Neural progenitor cell (in vitro differentiated cells): Measurements from ENCODE around the gene RELN. TPM values are rescaled to one million over a fixed set of nuclear protein-coding genes. Genes with fewer than 3 reads are reported as not detected.

ENCODE experiments used
- DNase-seq: peaks from one replicate; pipeline ENCODE4 v3.0.0-alpha.2; 2016; ENCODE audit warnings: low spot score
- H2AFZ ChIP-seq: fragments of 200-600 bp; sonication (generic); replicated peaks from 2 replicates; pipeline ENCODE4 v1.6.1; 2016; ENCODE audit warnings: antibody characterized with exemption
- H3F3A ChIP-seq: fragments of 200-600 bp; sonication (generic); 2 replicates; pipeline ENCODE4 v1.6.1; 2016; ENCODE audit warnings: antibody characterized with exemption, low read depth
- H3K27ac ChIP-seq: fragments of 200-600 bp; sonication (generic); 2 replicates; pipeline ENCODE4 v1.5.1; 2016; ENCODE audit warnings: mild to moderate bottlenecking
- H3K27me3 ChIP-seq: fragments of 200-600 bp; sonication (generic); 2 replicates; pipeline ENCODE4 v1.6.1; 2016; ENCODE audit warnings: mild to moderate bottlenecking, moderate library complexity
- H3K36me3 ChIP-seq: fragments of 200-600 bp; sonication (generic); 2 replicates; pipeline ENCODE4 v1.5.1; 2016
- H3K4me1 ChIP-seq: fragments of 200-600 bp; sonication (generic); 2 replicates; pipeline ENCODE4 v1.6.1; 2016; ENCODE audit warnings: mixed run types
- H3K4me2 ChIP-seq: fragments of 200-600 bp; sonication (generic); 2 replicates; pipeline ENCODE4 v1.6.1; 2016
- H3K4me3 ChIP-seq: fragments of 200-600 bp; sonication (generic); 2 replicates; pipeline ENCODE4 v1.5.1; 2016
- H3K79me2 ChIP-seq: fragments of 200-600 bp; sonication (generic); 2 replicates; pipeline ENCODE4 v1.6.1; 2016; ENCODE audit warnings: low read depth
- H3K9ac ChIP-seq: fragments of 200-600 bp; sonication (generic); 2 replicates; pipeline ENCODE4 v1.6.1; 2016
- H3K9me3 ChIP-seq: fragments of 200-600 bp; sonication (generic); 2 replicates; pipeline ENCODE4 v1.5.1; 2016; ENCODE audit warnings: low read depth
- H4K20me1 ChIP-seq: fragments of 200-600 bp; sonication (generic); 2 replicates; pipeline ENCODE4 v1.6.1; 2016; ENCODE audit warnings: low read depth
- H3K27ac Mint-ChIP-seq: 3 replicates; pipeline ENCODE4 v1.8.0; 2021; ENCODE audit warnings: mixed read lengths
- H3K27me3 Mint-ChIP-seq: 2 replicates; pipeline ENCODE4 v1.8.0; 2022; ENCODE audit warnings: low read depth, mild to moderate bottlenecking, inconsistent platforms, moderate library complexity, mixed read lengths; ENCODE audit not compliant: insufficient read depth
- H3K36me3 Mint-ChIP-seq: 3 replicates; pipeline ENCODE4 v1.8.0; 2021; ENCODE audit warnings: mixed read lengths
- H3K4me1 Mint-ChIP-seq: 3 replicates; pipeline ENCODE4 v1.8.0; 2021; ENCODE audit warnings: mixed read lengths
- H3K4me3 Mint-ChIP-seq: 3 replicates; pipeline ENCODE4 v1.8.0; 2021; ENCODE audit warnings: mild to moderate bottlenecking, moderate library complexity, mixed read lengths
- H3K9me3 Mint-ChIP-seq: 3 replicates; pipeline ENCODE4 v1.8.0; 2020; ENCODE audit warnings: mixed read lengths
- EZH2 ChIP-seq: fragments of 200-600 bp; sonication (generic); IDR thresholded peaks from 2 replicates; pipeline ENCODE4 v1.6.1; 2017; ENCODE audit warnings: antibody characterized with exemption, mild to moderate bottlenecking, moderate library complexity
- EZH2phosphoT487 ChIP-seq: fragments of 200-600 bp; sonication (generic); IDR thresholded peaks from 2 replicates; pipeline ENCODE4 v1.6.1; 2017; ENCODE audit warnings: antibody characterized with exemption
- total RNA-seq: library from RNA; depleted of rRNA; stranded (reverse); fragments of >200 nt; gene quantifications from 2 replicates; pipeline ENCODE4 v1.2.3, GENCODE V29; 2015; ENCODE audit warnings: low replicate concordance
- TF ChIP-seq, protein P1 (sequence below): fragments of 200-600 bp; sonication (generic); IDR thresholded peaks from 2 replicates; pipeline ENCODE4 v1.5.1; 2017; ENCODE audit warnings: antibody characterized with exemption, mild to moderate bottlenecking

Gene RELN
- total RNA-seq, 1 donor from 2014 or later: 0.02 TPM

DNA sequence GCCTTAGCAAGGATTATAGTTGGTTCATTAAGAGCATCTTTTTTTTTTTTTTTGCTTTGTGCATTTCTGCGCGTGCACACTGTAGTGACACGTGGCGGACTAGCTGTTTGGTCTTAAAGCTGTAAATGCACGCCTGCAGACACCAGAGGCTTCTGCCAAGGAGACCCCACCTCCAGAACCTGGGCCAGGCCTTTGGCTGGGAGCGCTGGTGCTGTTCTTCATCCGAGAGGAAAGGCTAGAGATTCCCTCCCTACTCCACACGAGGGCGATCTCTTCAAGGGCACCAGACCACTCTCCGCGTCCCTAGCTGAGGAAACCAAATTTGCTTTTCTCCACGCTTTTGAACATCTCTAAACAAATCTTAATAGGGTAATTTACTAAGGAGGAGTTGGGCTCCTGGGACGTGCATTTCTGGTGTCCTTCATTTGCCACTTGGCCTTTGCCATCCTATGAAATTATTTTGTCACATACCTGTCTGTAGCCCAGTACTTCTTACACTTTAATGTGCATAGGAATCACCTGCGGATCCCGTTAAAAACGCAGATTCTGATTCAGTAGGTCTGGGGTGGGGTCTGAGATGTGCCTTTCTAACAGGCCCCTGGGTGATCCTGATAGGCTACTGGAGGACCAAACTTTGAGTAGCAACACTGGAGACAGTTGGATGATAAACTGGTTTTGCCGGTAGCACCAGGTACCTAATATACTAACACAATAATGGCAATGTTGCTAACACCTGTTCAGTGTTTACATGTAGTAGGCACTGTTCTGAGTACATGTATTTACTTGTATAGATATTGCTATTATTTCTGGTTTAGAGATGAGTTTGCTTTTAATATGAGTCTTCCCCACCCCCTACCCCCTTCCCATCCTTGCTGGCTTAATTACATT, 542.1 kb downstream of the RELN start:
- no peak overlapping the region for H2AFZ ChIP-seq
- Mint-ChIP-seq H3K4me3 (no peak overlapping the region), H3K4me1 (peaks cover 8% of the 10 kb centered on the region), H3K9me3 (peaks cover 13% of the 10 kb centered on the region), H3K27ac (no peak overlapping the region), H3K27me3 (peaks cover 45% of the 10 kb centered on the region), H3K36me3 (no peaks in the 10 kb centered on the region)
- H3K4me2 ChIP-seq: no peak overlapping the region
- H4K20me1 ChIP-seq: peaks cover 4% of the 10 kb centered on the region
- TF ChIP-seq, protein P1, sequence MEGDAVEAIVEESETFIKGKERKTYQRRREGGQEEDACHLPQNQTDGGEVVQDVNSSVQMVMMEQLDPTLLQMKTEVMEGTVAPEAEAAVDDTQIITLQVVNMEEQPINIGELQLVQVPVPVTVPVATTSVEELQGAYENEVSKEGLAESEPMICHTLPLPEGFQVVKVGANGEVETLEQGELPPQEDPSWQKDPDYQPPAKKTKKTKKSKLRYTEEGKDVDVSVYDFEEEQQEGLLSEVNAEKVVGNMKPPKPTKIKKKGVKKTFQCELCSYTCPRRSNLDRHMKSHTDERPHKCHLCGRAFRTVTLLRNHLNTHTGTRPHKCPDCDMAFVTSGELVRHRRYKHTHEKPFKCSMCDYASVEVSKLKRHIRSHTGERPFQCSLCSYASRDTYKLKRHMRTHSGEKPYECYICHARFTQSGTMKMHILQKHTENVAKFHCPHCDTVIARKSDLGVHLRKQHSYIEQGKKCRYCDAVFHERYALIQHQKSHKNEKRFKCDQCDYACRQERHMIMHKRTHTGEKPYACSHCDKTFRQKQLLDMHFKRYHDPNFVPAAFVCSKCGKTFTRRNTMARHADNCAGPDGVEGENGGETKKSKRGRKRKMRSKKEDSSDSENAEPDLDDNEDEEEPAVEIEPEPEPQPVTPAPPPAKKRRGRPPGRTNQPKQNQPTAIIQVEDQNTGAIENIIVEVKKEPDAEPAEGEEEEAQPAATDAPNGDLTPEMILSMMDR: peak; percentile 71
- TF ChIP-seq EZH2: no peak
- peak; percentile 81 for DNase-seq
- H3K36me3 ChIP-seq: no peaks in the 10 kb centered on the region
- no peaks in the 10 kb centered on the region for H3K9me3 ChIP-seq
- no peak overlapping the region for H3K9ac ChIP-seq
- H3K27ac ChIP-seq: no peak overlapping the region
- peaks cover 11% of the 10 kb centered on the region for H3K4me1 ChIP-seq
- H3K27me3 ChIP-seq: peaks cover 73% of the 10 kb centered on the region
- H3K79me2 ChIP-seq: no peaks in the 10 kb centered on the region
- peaks cover 17% of the 10 kb centered on the region for H3F3A ChIP-seq
- no peak overlapping the region for H3K4me3 ChIP-seq

DNA sequence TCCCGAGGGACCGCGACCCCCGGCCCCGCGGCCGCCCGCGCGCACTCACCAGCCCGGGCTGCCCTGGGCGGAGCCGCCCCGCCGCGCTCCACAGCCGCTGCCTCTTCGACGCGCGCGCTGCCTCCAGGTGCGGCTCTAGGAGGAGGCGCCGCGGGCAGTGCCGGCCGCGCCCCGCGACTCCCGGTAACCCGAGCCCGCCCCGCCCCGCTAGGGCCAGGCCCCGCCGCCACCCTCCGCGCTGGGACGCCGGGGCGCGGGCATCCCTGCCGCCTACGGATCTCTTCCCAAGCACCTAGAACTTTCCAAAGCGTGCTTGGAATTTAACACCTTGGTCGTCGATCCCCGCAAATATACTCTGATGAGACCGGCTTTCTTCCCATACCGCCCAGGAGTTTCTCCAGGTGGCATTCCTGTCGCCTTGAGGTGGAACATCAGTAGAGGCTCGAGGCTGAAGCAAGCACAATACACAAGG, 543.4 kb downstream of the RELN start, which contains the start of gene SLC26A5:
Gene SLC26A5, minus strand, starts transcription at position 159 of the 472 bp plus-strand sequence. CDS start 24,693 bp downstream, outside the sequence.
- Histone ChIP-seq H2AFZ (peak within 1 kb of the TSS; percentile 64), H3K4me3 (peak within 1 kb of the TSS; percentile 50), H3F3A (peaks cover 17% of the 10 kb centered on the region), H3K4me2 (peak within 1 kb of the TSS; percentile 81), H3K9ac (no peak within 1 kb of the TSS), H4K20me1 (peaks cover 4% of the 10 kb centered on the region), H3K4me1 (peaks cover 11% of the 10 kb centered on the region), H3K27ac (no peak within 1 kb of the TSS), H3K9me3 (no peaks in the 10 kb centered on the region), H3K27me3 (peaks cover 85% of the 10 kb centered on the region), H3K36me3 (no peaks in the 10 kb centered on the region), H3K79me2 (no peaks in the 10 kb centered on the region)
- DNase-seq: peak; percentile 83
- peaks cover 8% of the 10 kb centered on the region for H3K4me1 Mint-ChIP-seq
- no peaks in the 10 kb centered on the region for H3K36me3 Mint-ChIP-seq
- H3K27me3 Mint-ChIP-seq: peaks cover 46% of the 10 kb centered on the region
- no peak within 1 kb of the TSS for H3K27ac Mint-ChIP-seq
- H3K9me3 Mint-ChIP-seq: peaks cover 3% of the 10 kb centered on the region
- H3K4me3 Mint-ChIP-seq: peak within 1 kb of the TSS; percentile 85
- TF ChIP-seq, protein P1: no peak
- no peak for TF ChIP-seq EZH2phosphoT487
- peak; percentile 3 for TF ChIP-seq EZH2

DNA sequence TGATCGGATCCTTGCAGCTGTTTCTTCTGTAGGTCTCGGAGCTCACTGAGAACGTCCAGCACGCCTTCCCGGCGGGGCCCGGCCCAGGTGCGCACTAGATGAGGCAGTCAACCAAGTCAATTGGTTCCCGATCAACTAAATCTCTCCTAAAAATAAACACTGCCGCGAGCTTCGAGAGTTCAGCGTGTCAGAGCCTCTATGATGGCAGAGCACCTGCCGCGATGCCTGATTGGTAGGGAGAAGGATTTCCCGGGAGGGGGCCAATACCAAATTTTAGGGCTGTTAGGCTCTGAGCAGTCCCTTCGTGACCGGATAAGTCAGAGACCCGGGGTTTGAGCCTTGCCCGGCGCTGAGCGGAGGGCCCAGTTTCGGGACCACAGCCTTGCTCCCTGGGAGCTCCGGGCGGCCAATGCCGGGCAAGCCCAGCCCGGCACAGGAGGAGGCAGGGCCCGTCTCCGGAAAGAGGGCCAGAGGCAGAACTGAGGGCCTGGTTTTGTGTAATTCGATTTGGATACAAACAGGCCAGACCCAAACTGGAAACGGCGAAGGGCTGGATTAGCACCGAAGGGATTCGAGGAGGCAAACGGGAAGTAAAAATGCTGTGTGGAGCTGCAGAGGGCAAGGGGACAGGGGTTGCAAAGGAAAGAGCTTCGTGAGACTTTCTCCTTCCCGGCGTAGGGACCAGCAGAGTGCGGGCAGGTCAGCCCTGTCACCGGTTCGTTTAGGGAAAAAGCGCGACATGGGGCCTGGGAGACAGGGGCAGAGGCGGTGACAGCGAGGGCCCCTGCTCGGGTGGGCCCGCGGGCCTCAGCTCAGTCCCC, 544.0 kb downstream of the RELN start:
- Histone ChIP-seq H3K79me2 (no peaks in the 10 kb centered on the region), H3K4me1 (peaks cover 11% of the 10 kb centered on the region), H3K9me3 (no peaks in the 10 kb centered on the region), H3K27me3 (peaks cover 92% of the 10 kb centered on the region), H3K36me3 (no peaks in the 10 kb centered on the region), H3K9ac (no peak overlapping the region), H3K4me3 (peak overlapping the region; percentile 50), H2AFZ (peak overlapping the region; percentile 64), H3K4me2 (peak overlapping the region; percentile 81), H4K20me1 (peaks cover 4% of the 10 kb centered on the region), H3K27ac (no peak overlapping the region), H3F3A (peaks cover 17% of the 10 kb centered on the region)
- Mint-ChIP-seq H3K4me1 (peaks cover 8% of the 10 kb centered on the region), H3K4me3 (peak overlapping the region; percentile 85), H3K27ac (no peak overlapping the region), H3K9me3 (peaks cover 3% of the 10 kb centered on the region), H3K27me3 (peaks cover 46% of the 10 kb centered on the region), H3K36me3 (no peaks in the 10 kb centered on the region)
- DNase-seq: peak; percentile 21
- peak; percentile 85 for TF ChIP-seq EZH2
- TF ChIP-seq, protein P1: no peak
- peak; percentile 62 for TF ChIP-seq EZH2phosphoT487
